Gastrocnemius medialis (tissue), 4 donors: ENCODE results near the gene GJD4.

Source experiments
- POLR2A ChIP-seq, 2 donors: fragments of 450-650 bp; IDR thresholded peaks; one replicate each; pipeline ENCODE4 v1.6.1; 2017; ENCODE audit warnings: antibody characterized with exemption in 2 of 2, mild to moderate bottlenecking in 2 of 2, moderate library complexity in 2 of 2
- TF ChIP-seq, protein P1 (sequence below), 5 experiments: fragments of 450-650 bp in 3 of 5; fragments of 200-600 bp in 2 of 5; sonication (generic) in 2 of 5; IDR thresholded peaks in 4 of 5; conservative IDR thresholded peaks in 1 of 5; 1 replicate in 4 of 5; 2 replicates in 1 of 5; pipeline ENCODE4 v1.5.1; 2016 to 2019; ENCODE audit warnings: antibody characterized with exemption in 5 of 5, mild to moderate bottlenecking in 3 of 5, moderate library complexity in 3 of 5

DNA sequence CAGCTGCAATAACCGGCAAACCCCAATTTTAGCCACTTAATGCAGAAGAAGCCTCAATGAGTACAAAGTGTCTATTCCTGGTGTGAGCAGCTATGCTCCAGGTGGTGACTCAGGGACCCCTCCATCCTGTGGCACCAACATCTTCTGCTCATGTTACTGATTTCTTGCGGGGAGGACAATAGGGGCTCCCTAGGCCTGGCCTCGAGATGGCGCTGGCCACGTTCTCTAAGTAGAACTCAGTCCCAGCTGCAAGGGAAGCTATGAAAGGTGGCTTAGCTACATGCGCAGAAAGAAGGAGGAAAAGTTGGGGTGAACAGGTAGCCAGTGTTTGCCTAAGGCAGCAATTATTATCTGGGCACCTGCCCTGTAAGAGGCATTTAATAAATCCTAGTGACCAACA is 6.6 kb downstream of the GJD4 start:
- TF ChIP-seq POLR2A (IDR thresholded peaks at IDR 0.05), result no peak
- TF ChIP-seq, protein P1, sequence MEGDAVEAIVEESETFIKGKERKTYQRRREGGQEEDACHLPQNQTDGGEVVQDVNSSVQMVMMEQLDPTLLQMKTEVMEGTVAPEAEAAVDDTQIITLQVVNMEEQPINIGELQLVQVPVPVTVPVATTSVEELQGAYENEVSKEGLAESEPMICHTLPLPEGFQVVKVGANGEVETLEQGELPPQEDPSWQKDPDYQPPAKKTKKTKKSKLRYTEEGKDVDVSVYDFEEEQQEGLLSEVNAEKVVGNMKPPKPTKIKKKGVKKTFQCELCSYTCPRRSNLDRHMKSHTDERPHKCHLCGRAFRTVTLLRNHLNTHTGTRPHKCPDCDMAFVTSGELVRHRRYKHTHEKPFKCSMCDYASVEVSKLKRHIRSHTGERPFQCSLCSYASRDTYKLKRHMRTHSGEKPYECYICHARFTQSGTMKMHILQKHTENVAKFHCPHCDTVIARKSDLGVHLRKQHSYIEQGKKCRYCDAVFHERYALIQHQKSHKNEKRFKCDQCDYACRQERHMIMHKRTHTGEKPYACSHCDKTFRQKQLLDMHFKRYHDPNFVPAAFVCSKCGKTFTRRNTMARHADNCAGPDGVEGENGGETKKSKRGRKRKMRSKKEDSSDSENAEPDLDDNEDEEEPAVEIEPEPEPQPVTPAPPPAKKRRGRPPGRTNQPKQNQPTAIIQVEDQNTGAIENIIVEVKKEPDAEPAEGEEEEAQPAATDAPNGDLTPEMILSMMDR (IDR thresholded peaks at IDR 0.05 in 4 of 5, conservative IDR thresholded peaks at IDR 0.05 in 1 of 5), result no peak
